RWPE2 (cell line): Measurements from ENCODE around the gene DIDO1.
A peak's percentile ranks its signal among the peaks of the same experiment; 100 is the strongest.

Experiments used
- ATAC-seq: fragments of 200-7000 bp; cut with Tn5 transposase; 3 replicates; pipeline ENCODE4 v1.9.1; 2021; ENCODE audit warnings: low read depth
- DNase-seq: peaks from one replicate; pipeline ENCODE4 v3.0.0-alpha.2; 2020; ENCODE audit warnings: low spot score
- H3K27ac ChIP-seq: fragments of 450-650 bp; 2 replicates; pipeline ENCODE4 v1.5.1; 2017; ENCODE audit warnings: mild to moderate bottlenecking; ENCODE audit not compliant: poor library complexity, severe bottlenecking
- H3K27me3 ChIP-seq: fragments of 250-450 bp; sonication (Bioruptor Pico); 2 replicates; pipeline ENCODE4 v1.5.1; 2021; ENCODE audit warnings: mild to moderate bottlenecking, moderate library complexity; ENCODE audit not compliant: insufficient read depth, poor library complexity, severe bottlenecking
- H3K36me3 ChIP-seq: fragments of 250-450 bp; sonication (Bioruptor Pico); 2 replicates; pipeline ENCODE4 v1.5.1; 2020; ENCODE audit warnings: low read depth, mild to moderate bottlenecking, moderate library complexity
- H3K4me1 ChIP-seq: fragments of 250-450 bp; sonication (Bioruptor Pico); 2 replicates; pipeline ENCODE4 v1.5.1; 2021; ENCODE audit warnings: mild to moderate bottlenecking, moderate library complexity; ENCODE audit not compliant: insufficient read depth, poor library complexity, severe bottlenecking
- H3K4me3 ChIP-seq: fragments of 250-450 bp; sonication (Bioruptor Pico); 2 replicates; pipeline ENCODE4 v1.5.1; 2021; ENCODE audit warnings: mild to moderate bottlenecking, moderate library complexity; ENCODE audit not compliant: severe bottlenecking
- H3K9me3 ChIP-seq: fragments of 250-450 bp; sonication (Bioruptor Pico); 2 replicates; pipeline ENCODE4 v1.5.1; 2021; ENCODE audit warnings: mild to moderate bottlenecking, moderate library complexity; ENCODE audit not compliant: severe bottlenecking
- CTCF ChIP-seq: fragments of 450-650 bp; IDR thresholded peaks from one replicate; pipeline ENCODE4 v1.5.1; 2017; ENCODE audit warnings: mild to moderate bottlenecking, moderate library complexity; ENCODE audit not compliant: poor library complexity, severe bottlenecking

The DIDO1 gene

GRCh38 chr20:62965363-62965771 lies 39.1 kb upstream of the DIDO1 start:
- Histone ChIP-seq H3K9me3 (no peaks in the 10 kb centered on the region), H3K4me3 (no peak overlapping the region), H3K4me1 (peaks cover 7% of the 10 kb centered on the region), H3K36me3 (no peaks in the 10 kb centered on the region), H3K27ac (no peak overlapping the region), H3K27me3 (peaks cover 30% of the 10 kb centered on the region)
- TF ChIP-seq CTCF: no peak
- peak; percentile 86 for DNase-seq
- no peak for ATAC-seq

- ATAC-seq: no peak
Measured at GRCh38 chr20:62964700-62965099, 38.4 kb upstream of the DIDO1 start.

GRCh38 chr20:62963614-62964397 lies 37.5 kb upstream of the DIDO1 start:
- Histone ChIP-seq H3K4me1 (peaks cover 7% of the 10 kb centered on the region), H3K9me3 (no peaks in the 10 kb centered on the region), H3K36me3 (no peaks in the 10 kb centered on the region), H3K4me3 (no peak overlapping the region), H3K27me3 (peaks cover 16% of the 10 kb centered on the region), H3K27ac (no peak overlapping the region)
- DNase-seq: no peak
- no peak for ATAC-seq
- no peak for TF ChIP-seq CTCF

More at GRCh38 chr20:62964700-62965099, 38.4 kb upstream of the DIDO1 start:
- no peak for TF ChIP-seq CTCF
- peaks cover 25% of the 10 kb centered on the region for H3K27me3 ChIP-seq
- H3K36me3 ChIP-seq: no peaks in the 10 kb centered on the region
- H3K9me3 ChIP-seq: no peaks in the 10 kb centered on the region
- H3K27ac ChIP-seq: no peak overlapping the region
- H3K4me3 ChIP-seq: no peak overlapping the region
- H3K4me1 ChIP-seq: peaks cover 7% of the 10 kb centered on the region
- no peak for DNase-seq

- DNase-seq (no peak), ATAC-seq (no peak)
- Histone ChIP-seq H3K36me3 (no peaks in the 10 kb centered on the region), H3K27ac (no peak overlapping the region), H3K4me3 (no peak overlapping the region), H3K9me3 (no peaks in the 10 kb centered on the region), H3K27me3 (peaks cover 9% of the 10 kb centered on the region), H3K4me1 (peaks cover 7% of the 10 kb centered on the region)
- TF ChIP-seq CTCF: no peak
Measured at GRCh38 chr20:62962891-62963613, 36.7 kb upstream of the DIDO1 start.
